Measurements from ENCODE around the gene KNSTRN. TPM values are rescaled to one million over a fixed set of nuclear protein-coding genes. Genes with fewer than 3 reads are reported as not detected.

The KNSTRN gene
- total RNA-seq, 1 experiment from 2014 or later: 44.5 TPM

GRCh38 chr15:40353697-40354096 is 28.8 kb upstream of the KNSTRN start:
- H3K9me3 Mint-ChIP-seq (ENCODE audit: low read depth, unreplicated experiment): no peaks in the 10 kb centered on the region
- intact Hi-C loops (cut with micrococcal nuclease; ENCODE audit: unreplicated experiment): no loop called here
- H3K4me1 Mint-ChIP-seq (ENCODE audit: low read depth, unreplicated experiment): peaks cover 20% of the 10 kb centered on the region
- no TSS peak for BruUV-seq (replicated peaks)
- H3K27ac Mint-ChIP-seq (ENCODE audit: unreplicated experiment): no peak overlapping the region
- DNase-seq: no peak
- no peaks in the 10 kb centered on the region for H3K27me3 Mint-ChIP-seq (ENCODE audit: unreplicated experiment)
- CTCF ChIA-PET: no interaction called here
- no peaks in the 10 kb centered on the region for H3K36me3 Mint-ChIP-seq (ENCODE audit: insufficient read depth, unreplicated experiment)
- no peak for TF ChIP-seq CTCF (IDR thresholded peaks at IDR 0.05; ENCODE audit: unreplicated experiment)
- no peak overlapping the region for H3K4me3 Mint-ChIP-seq (ENCODE audit: low read depth, unreplicated experiment)

- no peaks in the 10 kb centered on the region for H3K36me3 Mint-ChIP-seq (ENCODE audit: insufficient read depth, unreplicated experiment)
- no peak overlapping the region for H3K27ac Mint-ChIP-seq (ENCODE audit: unreplicated experiment)
- H3K4me1 Mint-ChIP-seq (ENCODE audit: low read depth, unreplicated experiment): peaks cover 20% of the 10 kb centered on the region
- DNase-seq: peak; percentile 44
- H3K4me3 Mint-ChIP-seq (ENCODE audit: low read depth, unreplicated experiment): no peak overlapping the region
- CTCF ChIA-PET: interaction anchor here (1.0 kb wide), 1 partner anchor 10 kb away, joined by 3 read pairs; no protein-coding TSS in a partner anchor
- intact Hi-C loops (cut with micrococcal nuclease; ENCODE audit: unreplicated experiment): no loop called here
- TF ChIP-seq CTCF (IDR thresholded peaks at IDR 0.05; ENCODE audit: unreplicated experiment): no peak
- no TSS peak for BruUV-seq (replicated peaks)
- no peaks in the 10 kb centered on the region for H3K27me3 Mint-ChIP-seq (ENCODE audit: unreplicated experiment)
- no peaks in the 10 kb centered on the region for H3K9me3 Mint-ChIP-seq (ENCODE audit: low read depth, unreplicated experiment)
Measured at GRCh38 chr15:40354408-40355171, 27.9 kb upstream of the KNSTRN start.

- intact Hi-C loops (cut with micrococcal nuclease; ENCODE audit: unreplicated experiment): no loop called here
- TF ChIP-seq CTCF (IDR thresholded peaks at IDR 0.05; ENCODE audit: unreplicated experiment): no peak
- DNase-seq: no peak
- H3K27me3 Mint-ChIP-seq (ENCODE audit: unreplicated experiment): no peaks in the 10 kb centered on the region
- H3K27ac Mint-ChIP-seq (ENCODE audit: unreplicated experiment): no peak overlapping the region
- H3K4me3 Mint-ChIP-seq (ENCODE audit: low read depth, unreplicated experiment): no peak overlapping the region
- no TSS peak for BruUV-seq (replicated peaks)
- CTCF ChIA-PET: interaction anchor here (0.5 kb wide), 1 partner anchor 45 kb away, joined by 6 read pairs; no protein-coding TSS in a partner anchor
- peaks cover 20% of the 10 kb centered on the region for H3K4me1 Mint-ChIP-seq (ENCODE audit: low read depth, unreplicated experiment)
- H3K36me3 Mint-ChIP-seq (ENCODE audit: insufficient read depth, unreplicated experiment): no peaks in the 10 kb centered on the region
- no peaks in the 10 kb centered on the region for H3K9me3 Mint-ChIP-seq (ENCODE audit: low read depth, unreplicated experiment)
Measured at GRCh38 chr15:40355976-40356585, 26.4 kb upstream of the KNSTRN start.

- H3K4me3 Mint-ChIP-seq (ENCODE audit: low read depth, unreplicated experiment): no peak overlapping the region
- H3K27me3 Mint-ChIP-seq (ENCODE audit: unreplicated experiment): no peaks in the 10 kb centered on the region
- no TSS peak for BruUV-seq (replicated peaks)
- no peaks in the 10 kb centered on the region for H3K36me3 Mint-ChIP-seq (ENCODE audit: insufficient read depth, unreplicated experiment)
- TF ChIP-seq CTCF (IDR thresholded peaks at IDR 0.05; ENCODE audit: unreplicated experiment): no peak
- intact Hi-C loops (cut with micrococcal nuclease; ENCODE audit: unreplicated experiment): no loop called here
- H3K9me3 Mint-ChIP-seq (ENCODE audit: low read depth, unreplicated experiment): no peaks in the 10 kb centered on the region
- DNase-seq: no peak
- no peak overlapping the region for H3K27ac Mint-ChIP-seq (ENCODE audit: unreplicated experiment)
- H3K4me1 Mint-ChIP-seq (ENCODE audit: low read depth, unreplicated experiment): peaks cover 20% of the 10 kb centered on the region
- CTCF ChIA-PET: interaction anchor here (1.1 to 1.5 kb wide), 2 partner anchors 13 to 17 kb away, joined by 4 to 6 read pairs; partner anchors contain the start of gene CCDC9B
Measured at GRCh38 chr15:40357246-40357645, 25.3 kb upstream of the KNSTRN start.

Measured in Calu3 (cell line).